Mucosa of descending colon (tissue), 3 donors: ENCODE measurements around the gene PHACTR2. TPM values are rescaled to one million over a fixed set of nuclear protein-coding genes. Genes with fewer than 3 reads are reported as not detected.
"Not testable (repeated sequence)": the region's sequence is repeated elsewhere in the genome, so short reads cannot be mapped to it uniquely, and the experiment has no call there.

Experiments used
- ATAC-seq: fragments of 200-7000 bp; cut with Tn5 transposase; one replicate; pipeline ENCODE4 v1.9.1; 2020; ENCODE audit warnings: mild to moderate bottlenecking, moderate library complexity
- DNase-seq, 3 donors: peaks; one replicate each; pipeline ENCODE4 v3.0.0-alpha.2; 2020
- H3K36me3 ChIP-seq: fragments of 200-600 bp; one replicate; pipeline ENCODE4 v1.8.0; 2021; ENCODE audit warnings: low read depth, mild to moderate bottlenecking
- H3K4me1 ChIP-seq: fragments of 200-600 bp; one replicate; pipeline ENCODE4 v1.8.0; 2021; ENCODE audit warnings: low read depth, mild to moderate bottlenecking
- H3K4me3 ChIP-seq: fragments of 200-600 bp; one replicate; pipeline ENCODE4 v1.8.0; 2021; ENCODE audit warnings: mild to moderate bottlenecking
- H3K9me3 ChIP-seq: fragments of 200-600 bp; one replicate; pipeline ENCODE4 v1.8.0; 2021; ENCODE audit warnings: mild to moderate bottlenecking
- CTCF ChIP-seq: fragments of 200-600 bp; IDR thresholded peaks from one replicate; pipeline ENCODE4 v1.8.0; 2022; ENCODE audit warnings: antibody characterized with exemption, mild to moderate bottlenecking
- intact Hi-C, 2 donors: fragments of 100-400 bp; cut with DNase I in 1 of 2; cut with micrococcal nuclease in 1 of 2; formaldehyde crosslinking; loops; one replicate each; pipeline versions ENCODE4 v1.11.0 to v1.11.1; 2022; cut with DNase I, micrococcal nuclease
- long read RNA-seq, 2 donors: library from polyadenylated mRNA; unstranded; transcript quantifications; one replicate each; pipeline ENCODE4 v2.0.0, GENCODE V29; 2019 to 2021
- total RNA-seq, 3 donors: library from RNA; stranded (reverse); fragmentation: NEBNext Ultra II Directional in 2 of 3; extraction: Animal tissue kit (Norgen Biotek cat#: 25700) in 2 of 3; gene quantifications; one replicate each; pipeline versions ENCODE4 v1.2.1 to v1.2.4, GENCODE V29; 2021 to 2023
- donor health status: DM: no; HTN: no; CAD: no; lungs with moderate emphysema.
- donor health status: DM: no; HTN: no; CAD: no.
- donor health status: DM: no; HTN: yes; CAD: no.

PHACTR2 gene
- total RNA-seq: 10 to 100 TPM; 49.5 to 70.8 (median 53.4) TPM
- long read RNA-seq, donor 1, full-length matches to known transcripts: 18 of 40 reads
- long read RNA-seq, donor 1, partial matches to known transcripts: 9 of 40 reads
- long read RNA-seq, donor 1, other reads (novel, unspliced or antisense): 13 of 40 reads
- long read RNA-seq, donor 2, full-length matches to known transcripts: 2 of 8 reads
- long read RNA-seq, donor 2, partial matches to known transcripts: 4 of 8 reads
- long read RNA-seq, donor 2, other reads (novel, unspliced or antisense): 2 of 8 reads

DNA sequence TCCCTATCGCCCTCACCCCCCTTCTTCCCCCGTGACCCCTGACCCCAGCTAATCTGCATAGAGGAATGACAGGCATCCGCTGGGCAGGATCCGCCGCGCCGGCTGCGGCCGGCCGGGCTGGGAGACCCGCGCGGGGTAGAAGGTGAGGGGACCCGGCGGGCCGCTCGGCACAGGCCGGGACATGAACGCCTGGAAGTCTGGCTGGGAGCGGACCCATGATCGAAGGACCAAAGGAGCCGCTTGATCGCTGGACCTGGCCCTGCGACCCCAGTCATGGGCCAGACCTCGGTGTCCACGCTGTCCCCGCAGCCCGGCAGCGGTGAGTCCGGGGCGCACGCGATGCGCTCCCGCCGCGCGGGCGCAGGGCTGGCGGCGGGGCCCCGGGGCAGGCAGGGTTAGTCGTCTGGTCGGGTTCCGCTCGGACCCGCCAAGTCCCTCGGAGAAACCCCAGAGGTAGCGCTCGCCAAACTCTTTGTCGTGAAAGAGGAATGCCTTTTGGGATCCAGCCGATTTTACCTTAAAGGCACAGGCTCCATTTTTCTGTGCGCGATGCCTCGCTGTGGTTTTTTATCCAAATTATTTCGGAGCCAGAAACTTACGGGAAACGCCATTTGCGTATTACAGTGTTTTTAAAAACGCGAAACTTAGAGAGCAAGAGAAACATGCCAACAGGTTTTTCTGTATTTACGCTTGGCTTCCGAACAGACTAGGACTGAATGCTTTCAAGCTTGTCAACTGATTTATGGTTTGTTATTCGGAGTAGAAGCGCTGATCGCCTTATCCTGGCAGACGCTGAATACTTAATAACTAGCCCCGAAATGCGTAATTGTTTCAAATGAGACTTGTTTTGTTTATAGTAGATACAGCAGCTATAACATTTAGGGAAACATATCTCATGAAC is at the start of gene PHACTR2:
Gene PHACTR2, plus strand, starts transcription at position 75 of the 901 bp plus-strand sequence. Its CDS starts 199 bp downstream, at position 274.
- no peaks in the 10 kb centered on the region for H3K36me3 ChIP-seq
- intact Hi-C loops: loop anchor here in 1 of 2 donors (5.0 kb wide), 1 partner anchor 409 kb away; no protein-coding TSS in a partner anchor
- peaks cover 2% of the 10 kb centered on the region for H3K9me3 ChIP-seq
- peak; percentile 83 for ATAC-seq
- peak; percentile 70 to 76 (median 72) for DNase-seq
- peak within 1 kb of the TSS; percentile 46 for H3K4me3 ChIP-seq
- TF ChIP-seq CTCF: no peak
- peaks cover 7% of the 10 kb centered on the region for H3K4me1 ChIP-seq

- Histone ChIP-seq H3K36me3 (no peaks in the 10 kb centered on the region), H3K4me3 (no peak overlapping the region), H3K4me1 (peaks cover 2% of the 10 kb centered on the region), H3K9me3 (no peaks in the 10 kb centered on the region)
- intact Hi-C loops: no loop called here
- ATAC-seq: no peak
- TF ChIP-seq CTCF: no peak
- DNase-seq: no peak
These were observed 48.4 kb upstream of the PHACTR2 start for GRCh38 chr6:143629104-143630080.

- H3K4me3 ChIP-seq, ATAC-seq, H3K4me1 ChIP-seq, H3K9me3 ChIP-seq, DNase-seq, H3K36me3 ChIP-seq, intact Hi-C loops: not testable (repeated sequence)
These were observed 46.6 kb upstream of the PHACTR2 start for GRCh38 chr6:143631196-143631595.

GRCh38 chr6:143632894-143633293 is 44.9 kb upstream of the PHACTR2 start:
- Histone ChIP-seq H3K4me1 (peaks cover 2% of the 10 kb centered on the region), H3K4me3 (no peak overlapping the region), H3K36me3 (no peaks in the 10 kb centered on the region), H3K9me3 (no peaks in the 10 kb centered on the region)
- intact Hi-C loops: no loop called here
- TF ChIP-seq CTCF: no peak
- DNase-seq (no peak), ATAC-seq (no peak)

DNA sequence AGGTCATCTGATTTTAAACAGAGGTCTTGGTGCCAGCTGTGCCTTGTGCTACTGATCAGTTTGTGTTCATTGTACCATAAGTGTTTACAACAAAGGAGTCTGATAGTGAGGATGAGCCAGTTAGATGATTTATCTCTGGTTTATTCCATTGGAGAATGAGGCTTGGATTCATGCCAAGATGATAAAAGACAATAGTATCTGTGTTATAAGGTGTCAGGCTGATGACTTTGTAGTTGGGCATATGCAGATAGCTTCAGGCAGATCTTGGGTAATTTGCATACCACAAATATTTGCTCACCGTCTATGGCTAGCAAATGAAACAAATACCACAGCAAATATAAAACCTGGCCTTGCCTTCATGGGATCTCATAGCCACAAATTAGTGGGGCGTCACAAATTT is 43.3 kb upstream of the PHACTR2 start:
- TF ChIP-seq CTCF: no peak
- intact Hi-C loops: no loop called here
- H3K36me3 ChIP-seq: no peaks in the 10 kb centered on the region
- H3K9me3 ChIP-seq: no peaks in the 10 kb centered on the region
- H3K4me3 ChIP-seq: no peak overlapping the region
- DNase-seq (no peak), ATAC-seq (no peak)
- no peaks in the 10 kb centered on the region for H3K4me1 ChIP-seq
